ENCODE data around the gene PPP1R36. TPM values are rescaled to one million over a fixed set of nuclear protein-coding genes. Genes with fewer than 3 reads are reported as not detected.
"Not testable (repeated sequence)": the region's sequence is repeated elsewhere in the genome, so short reads cannot be mapped to it uniquely, and the experiment has no call there.

PPP1R36 gene
- total and polyA plus RNA-seq, 12 donors = 0.27 to 2.2 (median 0.93) TPM

DNA sequence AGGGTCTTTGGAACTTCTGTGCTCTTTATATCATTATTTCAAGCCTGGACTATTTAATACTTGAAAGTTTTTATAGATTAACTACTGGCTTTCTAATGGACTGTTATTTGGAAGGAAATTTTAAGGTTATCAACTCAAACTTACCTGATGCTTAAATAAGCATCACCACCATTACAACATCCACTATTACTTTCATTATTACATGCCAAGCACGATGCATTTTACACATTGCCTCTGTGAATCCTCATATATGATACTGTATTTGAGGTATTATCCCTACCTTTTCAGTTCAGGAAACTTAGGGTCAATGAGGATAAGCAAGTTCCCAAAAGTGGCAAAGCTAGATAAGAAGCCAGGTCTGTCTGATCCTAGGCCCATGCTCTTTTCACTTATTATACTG, 32.8 kb upstream of the PPP1R36 start:
- peaks cover 0 to 23% of the 10 kb centered on the region in 2 donors for H3K4me1 ChIP-seq (replicated peaks in 1 of 2)
- H3K27ac ChIP-seq = no peak overlapping the region
- TF ChIP-seq, protein P1, sequence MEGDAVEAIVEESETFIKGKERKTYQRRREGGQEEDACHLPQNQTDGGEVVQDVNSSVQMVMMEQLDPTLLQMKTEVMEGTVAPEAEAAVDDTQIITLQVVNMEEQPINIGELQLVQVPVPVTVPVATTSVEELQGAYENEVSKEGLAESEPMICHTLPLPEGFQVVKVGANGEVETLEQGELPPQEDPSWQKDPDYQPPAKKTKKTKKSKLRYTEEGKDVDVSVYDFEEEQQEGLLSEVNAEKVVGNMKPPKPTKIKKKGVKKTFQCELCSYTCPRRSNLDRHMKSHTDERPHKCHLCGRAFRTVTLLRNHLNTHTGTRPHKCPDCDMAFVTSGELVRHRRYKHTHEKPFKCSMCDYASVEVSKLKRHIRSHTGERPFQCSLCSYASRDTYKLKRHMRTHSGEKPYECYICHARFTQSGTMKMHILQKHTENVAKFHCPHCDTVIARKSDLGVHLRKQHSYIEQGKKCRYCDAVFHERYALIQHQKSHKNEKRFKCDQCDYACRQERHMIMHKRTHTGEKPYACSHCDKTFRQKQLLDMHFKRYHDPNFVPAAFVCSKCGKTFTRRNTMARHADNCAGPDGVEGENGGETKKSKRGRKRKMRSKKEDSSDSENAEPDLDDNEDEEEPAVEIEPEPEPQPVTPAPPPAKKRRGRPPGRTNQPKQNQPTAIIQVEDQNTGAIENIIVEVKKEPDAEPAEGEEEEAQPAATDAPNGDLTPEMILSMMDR (IDR thresholded peaks at IDR 0.05) = no peak
- no peak for TF ChIP-seq POLR2A (IDR thresholded peaks at IDR 0.05)
- no peaks in the 10 kb centered on the region for H3K27me3 ChIP-seq
- H3K9me3 ChIP-seq (replicated peaks in 1 of 3) = no peaks in the 10 kb centered on the region
- no peak for DNase-seq
- H3K36me3 ChIP-seq (replicated peaks in 1 of 2) = peaks cover 0 to 1% of the 10 kb centered on the region in 2 donors
- H3K4me3 ChIP-seq = no peak overlapping the region
- intact Hi-C loops (cut with DNase I) = no loop called here
- 74 to 90% (median 85%) methylated on average over 1 of the region's 1 CpG for WGBS, 4 donors

DNA sequence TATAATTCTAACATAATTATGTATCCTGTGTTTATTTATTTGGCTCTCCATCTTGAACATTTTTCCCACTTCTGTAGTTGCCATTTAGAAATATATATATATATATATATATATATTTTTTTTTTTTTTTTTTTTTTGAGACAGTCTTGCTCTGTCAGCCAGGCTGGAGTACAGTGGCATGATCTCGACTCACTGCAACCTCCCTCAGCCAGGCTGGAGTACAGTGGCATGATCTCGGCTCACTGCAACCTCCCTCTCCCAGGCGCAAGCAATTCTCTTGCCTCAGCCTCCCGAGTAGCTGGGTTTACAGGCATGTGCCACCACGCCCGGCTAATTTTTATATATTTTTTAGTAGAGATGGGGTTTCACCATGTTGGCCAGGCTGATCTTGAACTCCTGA, 32.1 kb upstream of the PPP1R36 start:
- H3K9me3 ChIP-seq (replicated peaks in 1 of 3); DNase-seq; H3K27me3 ChIP-seq; H3K36me3 ChIP-seq (replicated peaks in 1 of 2); H3K27ac ChIP-seq; H3K4me3 ChIP-seq; intact Hi-C loops (cut with DNase I): not testable (repeated sequence)
- peaks cover 0 to 16% of the 10 kb centered on the region in 2 donors for H3K4me1 ChIP-seq (replicated peaks in 1 of 2)
- WGBS, 4 donors = 80 to 98% (median 84%) methylated on average over 6 of the region's 6 CpGs

DNA sequence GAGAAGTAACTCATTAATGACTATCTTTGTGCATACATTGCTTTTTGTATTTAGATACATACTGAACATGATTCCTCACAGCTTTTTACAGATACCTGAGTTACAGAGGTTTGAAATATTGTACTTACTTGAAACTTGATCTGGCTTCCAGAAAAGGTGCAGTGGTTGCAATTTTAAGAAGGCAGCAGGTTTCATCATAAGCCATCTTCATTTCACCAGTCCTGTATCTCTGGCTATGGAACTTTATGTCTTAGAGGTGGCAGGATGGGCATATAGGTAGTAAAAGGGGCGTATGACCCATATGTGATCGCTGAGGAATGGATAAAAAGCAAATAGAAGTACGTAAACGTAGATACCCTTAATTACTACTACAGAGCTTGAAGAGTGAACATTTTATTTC, 31.5 kb upstream of the PPP1R36 start:
- Histone ChIP-seq H3K9me3 (replicated peaks in 1 of 3) (no peaks in the 10 kb centered on the region), H3K27me3 (no peaks in the 10 kb centered on the region), H3K36me3 (replicated peaks in 1 of 2) (peaks cover 0 to 12% of the 10 kb centered on the region in 2 donors), H3K27ac (no peak overlapping the region), H3K4me3 (no peak overlapping the region), H3K4me1 (replicated peaks in 1 of 2) (peaks cover 0 to 13% of the 10 kb centered on the region in 2 donors)
- DNase-seq = no peak
- 67 to 84% (median 77%) methylated on average over 4 of the region's 4 CpGs for WGBS, 4 donors
- no peak for TF ChIP-seq POLR2A (IDR thresholded peaks at IDR 0.05)
- intact Hi-C loops (cut with DNase I) = no loop called here

DNA sequence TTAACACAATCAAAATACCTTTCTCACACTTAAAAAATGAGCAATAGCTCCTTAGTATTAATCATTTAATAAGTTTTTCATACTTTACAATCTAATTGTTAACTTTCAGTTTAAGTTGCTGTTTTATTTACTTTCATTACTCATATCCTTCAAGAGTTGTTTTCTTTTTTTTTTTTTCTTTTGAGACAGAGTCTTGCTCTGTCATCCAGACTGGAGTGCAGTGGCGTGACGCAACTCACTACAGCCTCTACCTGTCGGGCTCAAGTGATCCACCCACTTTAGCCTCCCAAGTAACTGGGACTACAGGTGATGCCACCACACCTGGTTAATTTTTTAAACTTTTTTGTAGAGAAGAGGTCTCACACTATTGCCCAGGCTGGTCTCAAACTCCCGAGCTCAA, 29.1 kb upstream of the PPP1R36 start:
- no peak for DNase-seq
- H3K27ac ChIP-seq = no peak overlapping the region
- no peak overlapping the region for H3K4me3 ChIP-seq
- peaks cover 0 to 12% of the 10 kb centered on the region in 2 donors for H3K36me3 ChIP-seq (replicated peaks in 1 of 2)
- no peaks in the 10 kb centered on the region for H3K4me1 ChIP-seq (replicated peaks in 1 of 2)
- TF ChIP-seq, protein P1 (IDR thresholded peaks at IDR 0.05) = no peak
- TF ChIP-seq POLR2A (IDR thresholded peaks at IDR 0.05) = no peak
- H3K9me3 ChIP-seq (replicated peaks in 1 of 3) = no peaks in the 10 kb centered on the region
- 88 to 94% (median 90%) methylated on average over 4 of the region's 4 CpGs for WGBS, 4 donors
- intact Hi-C loops (cut with DNase I) = no loop called here
- no peaks in the 10 kb centered on the region for H3K27me3 ChIP-seq

DNA sequence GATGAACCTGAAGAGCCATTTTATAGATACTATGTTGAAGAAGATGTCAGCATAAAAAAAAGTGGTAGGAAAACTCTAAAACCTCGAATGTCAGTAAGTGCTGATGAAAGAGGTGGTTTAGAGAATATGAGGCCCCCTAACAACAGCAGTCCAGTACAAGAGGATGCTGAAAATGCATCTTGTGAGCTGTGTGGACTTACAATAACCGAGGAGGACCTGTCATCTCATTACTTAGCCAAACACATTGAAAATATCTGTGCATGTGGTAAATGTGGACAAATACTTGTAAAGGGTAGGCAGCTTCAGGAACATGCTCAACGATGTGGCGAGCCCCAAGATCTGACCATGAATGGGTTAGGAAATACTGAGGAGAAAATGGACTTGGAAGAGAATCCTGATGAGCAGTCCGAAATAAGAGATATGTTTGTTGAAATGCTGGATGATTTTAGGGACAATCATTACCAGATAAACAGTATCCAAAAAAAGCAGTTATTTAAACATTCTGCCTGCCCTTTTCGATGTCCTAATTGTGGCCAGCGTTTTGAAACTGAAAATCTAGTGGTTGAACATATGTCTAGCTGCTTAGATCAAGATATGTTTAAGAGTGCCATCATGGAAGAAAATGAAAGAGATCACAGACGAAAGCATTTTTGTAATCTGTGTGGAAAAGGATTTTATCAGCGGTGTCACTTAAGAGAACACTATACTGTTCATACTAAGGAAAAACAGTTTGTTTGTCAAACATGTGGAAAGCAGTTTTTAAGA, 27.0 kb upstream of the PPP1R36 start:
- Histone ChIP-seq H3K27me3 (no peaks in the 10 kb centered on the region), H3K36me3 (replicated peaks in 1 of 2) (peaks cover 0 to 12% of the 10 kb centered on the region in 2 donors), H3K4me3 (no peak overlapping the region), H3K4me1 (replicated peaks in 1 of 2) (no peaks in the 10 kb centered on the region), H3K27ac (no peak overlapping the region), H3K9me3 (replicated peaks in 1 of 3) (no peaks in the 10 kb centered on the region)
- 89 to 93% (median 89%) methylated on average over 9 of the region's 9 CpGs for WGBS, 4 donors
- intact Hi-C loops (cut with DNase I) = no loop called here
- DNase-seq = no peak
- TF ChIP-seq POLR2A (IDR thresholded peaks at IDR 0.05) = no peak
- TF ChIP-seq, protein P1 (IDR thresholded peaks at IDR 0.05) = no peak

Measured in adrenal gland (tissue), 12 donors.